Astrocyte of the hippocampus (primary cell): ENCODE measurements around the gene GATAD1.
"Not testable (repeated sequence)": the region's sequence is repeated elsewhere in the genome, so short reads cannot be mapped to it uniquely, and the experiment has no call there.

Experiments used
- DNase-seq: peaks from one replicate; pipeline ENCODE4 v3.0.0; 2011; ENCODE audit warnings: low read depth, low spot score

The GATAD1 gene

DNA sequence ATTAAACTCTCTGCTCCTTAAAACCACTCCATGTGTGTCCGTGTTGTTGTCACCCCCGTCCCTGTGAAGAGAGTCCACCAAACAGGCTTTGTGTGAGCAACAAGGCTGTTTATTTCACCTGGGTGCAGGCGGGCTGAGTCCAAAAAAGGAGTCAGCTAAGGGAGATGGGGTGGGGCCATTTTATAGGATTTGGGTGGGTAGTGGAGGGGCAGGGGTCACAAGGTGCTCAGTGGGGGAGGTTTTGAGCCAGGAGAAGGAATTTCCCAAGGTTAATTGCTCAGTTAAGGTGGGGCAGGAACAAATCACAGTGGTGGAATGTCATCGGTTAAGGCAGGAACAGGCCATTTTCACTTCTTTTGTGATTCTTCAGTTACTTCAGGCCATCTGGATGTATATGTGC, 31.9 kb downstream of the GATAD1 start:
- DNase-seq, result not testable (repeated sequence)

DNA sequence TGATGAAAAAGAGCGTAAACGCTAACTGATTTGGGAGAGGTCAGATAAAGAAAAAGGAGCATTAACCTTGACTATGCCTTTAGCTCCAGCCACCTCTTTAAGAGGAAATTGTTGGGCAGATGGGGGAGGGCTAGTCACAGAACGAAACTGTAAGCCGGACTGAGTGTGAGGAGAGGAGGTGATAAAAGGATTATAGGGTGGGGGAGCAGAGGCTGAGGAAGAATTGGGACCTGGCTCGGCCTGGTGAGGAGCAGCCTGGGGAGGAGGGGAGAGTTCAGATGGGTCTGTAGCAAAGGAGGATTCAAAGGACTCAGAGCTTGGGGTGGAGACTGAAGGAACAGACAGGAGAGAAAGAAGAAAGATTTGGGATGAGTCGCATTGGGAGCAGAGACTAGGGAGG, 36.3 kb downstream of the GATAD1 start:
- DNase-seq, result not testable (repeated sequence)

DNA sequence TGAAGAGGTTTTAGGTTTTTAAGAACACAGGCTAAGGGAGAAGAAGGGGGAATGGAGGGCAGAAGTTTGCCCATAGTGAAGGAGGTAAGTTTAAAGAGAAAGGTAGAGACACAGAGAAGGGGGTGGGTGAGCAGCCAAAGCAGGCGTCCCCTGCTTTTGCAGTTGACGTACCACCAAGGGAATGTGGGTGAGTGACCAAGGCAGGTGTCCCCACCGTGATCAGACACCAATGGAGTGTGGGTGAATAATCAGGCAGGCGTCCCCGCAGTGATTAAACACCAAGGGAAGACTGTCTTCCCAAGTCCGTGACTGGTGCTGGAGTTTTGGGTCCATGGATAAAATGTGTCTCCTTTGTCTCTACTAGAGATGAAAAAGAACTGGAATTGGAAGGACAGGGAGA, 36.9 kb downstream of the GATAD1 start:
- DNase-seq, result not testable (repeated sequence)

DNA sequence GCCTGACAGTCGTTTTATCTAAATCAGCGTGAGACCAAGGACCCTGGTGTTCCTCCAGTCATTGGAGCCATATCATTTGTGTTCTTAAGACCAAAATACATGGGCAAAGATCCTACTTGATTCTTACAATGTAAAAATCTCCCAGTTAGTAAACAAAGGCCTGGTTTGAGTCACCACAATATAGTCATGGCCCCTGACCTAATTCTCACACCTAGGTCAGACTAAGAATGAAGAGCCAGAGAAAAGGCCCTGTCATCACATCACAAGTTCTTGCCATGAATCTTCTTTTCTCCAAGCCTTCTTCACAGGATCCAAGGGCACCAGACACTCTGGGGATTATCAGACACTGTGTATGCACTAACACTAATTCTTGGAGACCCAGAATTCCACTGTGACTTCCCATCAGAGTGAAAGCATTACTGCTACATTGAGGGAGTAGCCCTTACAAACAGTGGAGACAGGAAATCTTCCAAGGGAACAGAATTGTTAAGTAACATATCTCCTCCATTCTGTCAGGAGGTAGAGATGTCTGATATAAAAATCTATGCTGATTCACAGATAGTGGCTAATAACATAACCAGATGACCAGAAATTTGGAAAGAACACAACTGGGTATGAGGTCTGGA, 38.1 kb downstream of the GATAD1 start:
- no peak for DNase-seq

DNA sequence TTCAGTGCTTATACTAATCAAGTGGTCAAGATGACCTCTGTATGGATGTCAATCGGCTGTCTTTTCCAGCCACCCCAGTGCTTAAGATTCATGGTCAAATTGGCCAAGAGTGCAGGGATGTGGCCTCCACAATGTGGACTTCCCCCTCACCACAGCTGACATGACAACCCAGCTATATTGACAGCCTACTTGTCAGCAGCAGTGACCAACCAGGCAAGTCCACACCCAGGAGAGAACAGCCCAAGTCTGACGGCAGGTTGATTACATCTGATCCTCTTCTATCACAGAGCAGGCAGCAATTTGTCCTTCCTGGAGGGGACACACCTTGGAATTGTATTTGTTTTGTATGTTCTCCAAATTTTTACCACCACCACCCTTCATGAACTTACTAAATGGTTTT, 38.7 kb downstream of the GATAD1 start:
- no peak for DNase-seq

DNA sequence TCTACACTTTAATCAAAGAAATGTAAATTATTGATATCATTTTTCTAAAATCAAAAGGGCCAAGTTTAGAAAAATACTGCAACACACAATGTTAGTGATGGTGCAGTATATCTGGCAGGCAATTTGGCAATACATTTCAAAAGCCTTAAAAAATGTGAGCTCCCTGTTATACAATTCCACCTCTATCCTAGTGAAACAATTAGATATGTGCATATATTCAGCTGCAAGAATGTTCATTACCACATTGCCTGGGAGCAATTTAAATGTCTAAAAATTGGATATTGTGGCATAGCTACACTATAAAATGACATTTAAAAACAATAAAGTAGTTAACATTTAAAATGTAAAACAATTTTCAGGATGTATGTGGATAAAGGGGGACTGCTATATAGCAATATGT, 40.5 kb downstream of the GATAD1 start:
- no peak for DNase-seq

DNA sequence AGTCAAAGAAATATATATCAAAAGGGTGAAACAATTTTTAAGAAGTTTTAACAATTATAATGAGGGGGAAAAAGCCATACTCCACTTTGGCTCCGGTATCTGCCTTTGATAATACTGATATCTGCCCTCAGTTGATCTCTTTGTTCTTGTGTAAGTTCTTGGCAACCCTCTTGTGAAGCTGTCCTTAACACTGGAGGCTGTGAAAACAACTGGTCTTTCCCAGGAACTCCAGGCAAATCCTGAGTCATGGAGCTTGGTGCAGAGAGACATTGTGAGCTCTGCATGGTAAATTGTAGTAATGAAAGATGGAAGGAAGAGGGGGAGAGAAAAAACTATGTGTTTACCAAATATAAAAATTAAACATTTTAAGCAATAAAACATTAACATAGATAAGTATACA, 42.4 kb downstream of the GATAD1 start:
- DNase-seq, result peak; percentile 44

DNA sequence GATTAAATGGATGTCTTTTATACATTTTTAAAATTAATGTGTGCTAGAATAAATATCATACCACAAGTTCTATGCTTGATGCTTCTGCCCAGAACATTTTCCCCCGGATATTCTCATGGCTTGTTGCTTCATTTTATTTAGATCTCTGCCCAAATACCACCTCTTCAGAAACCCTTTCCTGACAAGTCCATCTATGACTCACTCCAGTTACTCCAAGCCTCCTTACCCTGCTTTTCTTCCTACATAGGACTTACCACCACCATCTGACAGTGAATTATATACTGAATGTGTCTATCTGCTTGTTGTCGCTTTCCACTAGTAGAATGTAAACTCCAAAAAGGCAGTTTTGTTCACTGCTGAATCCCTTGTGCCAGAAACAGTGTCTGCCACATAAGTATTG, 49.6 kb downstream of the GATAD1 start:
- DNase-seq, result peak; percentile 27

DNA sequence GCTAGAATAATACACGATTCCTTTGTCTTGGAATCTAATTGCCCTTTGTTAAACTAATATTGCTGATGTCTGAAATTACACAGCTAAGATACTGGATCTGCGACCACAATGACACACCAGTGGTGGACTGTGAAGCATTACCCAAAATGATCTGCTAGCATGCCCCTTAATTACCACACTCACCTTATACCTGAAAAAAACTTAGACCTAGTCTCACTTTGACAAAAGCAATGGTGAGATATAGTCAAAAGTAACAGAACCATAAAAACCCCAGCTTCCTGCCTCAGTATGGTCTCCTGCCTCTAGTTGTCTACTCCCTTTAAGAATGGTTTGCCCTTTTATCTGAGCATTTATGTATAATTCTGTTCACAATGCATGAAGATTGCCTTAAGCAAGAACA, 51.3 kb downstream of the GATAD1 start:
- no peak for DNase-seq

DNA sequence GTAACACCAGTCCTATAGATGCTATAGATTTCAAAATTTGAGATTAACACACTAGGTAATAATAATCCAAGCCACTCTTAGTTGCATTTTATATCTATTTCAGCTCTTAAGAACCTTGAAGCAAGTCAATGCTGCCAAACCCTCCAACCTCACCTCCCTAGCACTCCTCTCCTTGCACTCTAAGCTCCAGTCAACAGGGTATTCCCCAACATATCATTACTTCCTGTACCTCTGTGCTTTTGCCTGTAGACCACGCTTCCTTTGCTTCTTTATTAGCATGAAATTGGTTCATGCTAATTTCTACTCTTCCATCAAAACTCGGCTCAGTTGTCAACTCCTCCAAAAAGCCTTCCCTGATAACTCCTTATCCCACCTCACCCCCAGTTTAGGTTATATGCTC, 56.5 kb downstream of the GATAD1 start:
- no peak for DNase-seq

DNA sequence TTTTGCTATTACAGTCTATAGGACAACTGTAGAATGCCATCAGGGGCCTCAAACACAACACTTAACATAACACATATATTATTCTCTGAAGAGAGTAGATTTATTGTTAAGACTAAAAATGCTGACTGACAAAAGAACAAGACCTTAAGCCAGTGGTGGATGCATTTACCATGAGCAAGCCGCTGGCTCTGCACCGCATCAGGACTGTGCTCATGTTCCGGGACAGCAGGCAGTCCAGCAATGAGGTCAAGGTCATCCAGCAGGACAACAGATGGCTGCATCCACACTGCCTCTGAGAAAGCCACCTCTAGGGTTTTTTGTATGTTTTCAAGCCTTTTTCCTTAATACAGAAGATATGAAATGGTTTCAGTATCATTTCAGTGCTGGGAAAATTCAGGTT, 57.3 kb downstream of the GATAD1 start:
- no peak for DNase-seq

DNA sequence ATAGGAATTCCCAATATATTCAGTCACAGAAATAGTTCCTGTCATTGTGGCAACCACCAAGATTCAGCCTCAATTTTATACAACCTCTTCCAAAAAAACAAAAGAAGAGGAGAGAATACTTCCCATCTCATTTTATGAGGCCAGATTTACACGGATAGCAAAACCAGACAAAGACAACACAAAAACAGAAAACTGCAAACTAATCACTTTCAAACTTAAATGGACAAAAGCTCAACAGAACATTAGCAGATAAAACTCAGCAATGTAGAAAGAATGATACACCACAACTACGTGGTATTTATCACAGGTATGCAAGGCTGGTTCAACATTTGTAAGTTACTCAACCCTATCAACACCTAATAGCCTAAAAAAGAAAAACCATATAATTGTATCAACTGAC, 59.1 kb downstream of the GATAD1 start:
- no peak for DNase-seq

DNA sequence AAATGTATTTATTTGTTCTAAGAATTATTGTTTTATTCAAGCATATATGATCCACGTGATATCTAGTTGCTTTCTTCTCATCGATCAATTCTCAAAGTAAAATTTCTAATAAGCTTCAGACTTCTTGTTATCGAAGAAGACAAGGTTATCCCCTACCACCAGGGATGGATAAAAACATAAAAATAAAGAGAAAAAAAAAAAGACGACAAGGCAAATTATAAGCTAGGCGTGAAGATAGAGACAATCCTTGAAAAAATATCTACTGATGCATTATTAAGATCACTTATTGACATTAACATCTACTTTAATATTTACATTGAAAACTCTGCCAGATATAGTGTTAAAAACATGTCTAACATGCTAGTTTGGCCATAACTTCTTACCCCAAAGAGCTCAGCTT, 61.7 kb downstream of the GATAD1 start:
- no peak for DNase-seq
